ENCODE measurements around the gene ZKSCAN1. TPM values are rescaled to one million over a fixed set of nuclear protein-coding genes. Genes with fewer than 3 reads are reported as not detected.
"Not testable (repeated sequence)": the region's sequence is repeated elsewhere in the genome, so short reads cannot be mapped to it uniquely, and the experiment has no call there.

The ZKSCAN1 gene
- total RNA-seq = 17.4 and 33.7 TPM in 2 replicates
- polyA plus RNA-seq = 22.3 and 38.1 TPM in 2 replicates

DNA sequence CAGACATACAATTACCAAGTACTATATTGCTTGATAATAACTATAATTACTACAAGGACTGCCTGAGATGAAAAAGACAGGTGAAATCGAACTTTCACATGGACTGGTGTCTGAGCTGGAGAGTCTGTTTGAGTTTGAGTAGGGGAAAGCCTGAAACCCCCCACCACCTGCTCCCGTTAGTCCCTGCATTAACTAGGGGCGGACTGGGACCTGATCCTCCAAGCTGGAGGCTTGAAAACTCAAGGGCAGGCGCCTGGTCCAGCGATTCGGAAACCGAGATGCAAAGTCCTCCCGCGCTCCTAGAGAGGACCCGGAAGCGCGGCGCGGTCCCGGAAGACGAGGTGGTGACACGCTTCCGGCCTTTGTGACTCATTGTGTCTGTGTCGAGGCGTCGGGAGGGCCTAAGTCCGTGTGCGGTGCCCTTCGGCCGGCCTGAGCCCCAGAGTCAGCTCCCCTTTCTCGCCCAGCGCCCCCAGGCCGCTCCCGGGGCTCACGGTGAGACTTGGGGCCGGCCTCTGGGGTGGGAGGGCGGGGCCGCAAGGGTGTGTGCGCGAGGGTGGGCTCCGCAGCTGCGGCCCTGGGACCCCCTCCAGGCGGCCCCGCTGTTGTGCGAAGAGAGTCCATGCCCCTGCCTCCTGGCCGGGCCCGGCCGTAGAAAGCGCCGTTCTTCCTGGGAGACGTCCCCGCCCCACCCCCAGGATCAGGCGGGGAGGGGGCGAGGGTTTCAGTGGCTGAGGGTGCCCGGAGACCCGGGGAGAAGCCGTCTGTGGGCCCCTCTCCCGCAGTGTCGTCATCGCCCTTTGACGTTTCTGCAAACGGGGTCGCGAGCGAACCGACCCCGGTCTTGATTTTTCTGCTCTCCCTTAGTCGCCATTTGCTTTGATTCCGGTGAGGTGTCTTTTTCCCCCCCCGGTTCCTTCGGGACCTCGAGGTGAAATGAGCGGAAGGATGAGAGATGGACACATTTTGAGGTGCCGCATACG, at the start of gene ZKSCAN1:
Gene ZKSCAN1, plus strand, starts transcription at position 365 of the 983 bp plus-strand sequence. CDS start 7,911 bp downstream, outside the sequence.
- TF ChIP-seq, protein P1, sequence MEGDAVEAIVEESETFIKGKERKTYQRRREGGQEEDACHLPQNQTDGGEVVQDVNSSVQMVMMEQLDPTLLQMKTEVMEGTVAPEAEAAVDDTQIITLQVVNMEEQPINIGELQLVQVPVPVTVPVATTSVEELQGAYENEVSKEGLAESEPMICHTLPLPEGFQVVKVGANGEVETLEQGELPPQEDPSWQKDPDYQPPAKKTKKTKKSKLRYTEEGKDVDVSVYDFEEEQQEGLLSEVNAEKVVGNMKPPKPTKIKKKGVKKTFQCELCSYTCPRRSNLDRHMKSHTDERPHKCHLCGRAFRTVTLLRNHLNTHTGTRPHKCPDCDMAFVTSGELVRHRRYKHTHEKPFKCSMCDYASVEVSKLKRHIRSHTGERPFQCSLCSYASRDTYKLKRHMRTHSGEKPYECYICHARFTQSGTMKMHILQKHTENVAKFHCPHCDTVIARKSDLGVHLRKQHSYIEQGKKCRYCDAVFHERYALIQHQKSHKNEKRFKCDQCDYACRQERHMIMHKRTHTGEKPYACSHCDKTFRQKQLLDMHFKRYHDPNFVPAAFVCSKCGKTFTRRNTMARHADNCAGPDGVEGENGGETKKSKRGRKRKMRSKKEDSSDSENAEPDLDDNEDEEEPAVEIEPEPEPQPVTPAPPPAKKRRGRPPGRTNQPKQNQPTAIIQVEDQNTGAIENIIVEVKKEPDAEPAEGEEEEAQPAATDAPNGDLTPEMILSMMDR (IDR thresholded peaks at IDR 0.05; ENCODE audit: low read depth, low read length) = no peak
- peak within 1 kb of the TSS; percentile 99 for H3K27ac ChIP-seq
- DNase-seq (ENCODE audit: low read depth in 1 of 2, low spot score in 1 of 2) = peak; percentile 95
- peaks cover 3% of the 10 kb centered on the region for H3K4me1 ChIP-seq (ENCODE audit: low read depth)
- H3K4me3 ChIP-seq = peak within 1 kb of the TSS; percentile 95
- peaks cover 4% of the 10 kb centered on the region for H3K27me3 ChIP-seq
- H3K9me3 ChIP-seq (ENCODE audit: low read depth) = no peaks in the 10 kb centered on the region
- H3K36me3 ChIP-seq = no peaks in the 10 kb centered on the region

DNA sequence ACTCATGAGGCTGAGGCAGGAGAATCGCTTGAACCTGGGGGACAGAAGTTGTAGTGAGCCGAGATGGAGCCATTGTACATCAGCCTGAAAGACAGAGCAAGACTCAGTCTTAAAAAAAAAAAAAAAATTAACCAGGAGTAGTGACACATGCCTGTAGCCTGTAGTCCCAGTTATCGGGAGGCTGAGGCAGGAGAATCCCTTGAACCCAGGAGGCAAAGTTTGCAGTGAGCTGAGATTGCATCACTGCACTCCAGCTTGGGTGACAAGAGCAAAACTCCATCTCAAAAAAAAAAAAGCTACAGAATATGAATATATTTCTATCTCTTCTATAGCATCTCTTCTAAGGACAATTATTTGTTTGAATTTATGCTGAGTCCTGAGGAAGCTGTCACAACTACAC, 46.1 kb upstream of the ZKSCAN1 start:
- no peak overlapping the region for H3K4me3 ChIP-seq
- H3K4me1 ChIP-seq (ENCODE audit: low read depth) = no peaks in the 10 kb centered on the region
- no peak overlapping the region for H3K27ac ChIP-seq
- H3K36me3 ChIP-seq = no peaks in the 10 kb centered on the region
- no peaks in the 10 kb centered on the region for H3K27me3 ChIP-seq
- no peaks in the 10 kb centered on the region for H3K9me3 ChIP-seq (ENCODE audit: low read depth)
- TF ChIP-seq, protein P1 (IDR thresholded peaks at IDR 0.05; ENCODE audit: low read depth, low read length) = no peak
- DNase-seq (ENCODE audit: low read depth in 1 of 2, low spot score in 1 of 2) = no peak

DNA sequence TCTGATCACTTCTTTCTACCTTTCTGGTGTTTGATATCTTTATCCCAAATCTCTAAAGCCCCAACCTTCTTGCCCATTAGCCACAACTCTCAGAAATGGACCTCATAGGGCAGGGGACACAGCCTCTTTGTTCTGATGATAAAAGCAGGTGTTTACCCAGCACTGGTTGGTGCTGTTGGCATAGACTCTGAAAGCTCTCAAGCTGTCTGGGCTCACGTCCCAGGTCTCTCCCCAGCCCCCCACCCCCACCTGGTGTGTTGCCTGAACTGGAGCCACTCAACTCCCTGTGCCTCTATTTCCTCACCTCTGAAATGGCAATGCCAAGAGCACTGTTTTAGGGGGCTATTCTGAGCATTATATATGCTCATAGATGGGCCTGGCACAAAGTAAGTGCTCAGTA, 45.6 kb upstream of the ZKSCAN1 start:
- H3K9me3 ChIP-seq (ENCODE audit: low read depth); H3K4me1 ChIP-seq (ENCODE audit: low read depth); DNase-seq (ENCODE audit: low read depth in 1 of 2, low spot score in 1 of 2); H3K27ac ChIP-seq; H3K27me3 ChIP-seq; H3K4me3 ChIP-seq; H3K36me3 ChIP-seq: not testable (repeated sequence)

DNA sequence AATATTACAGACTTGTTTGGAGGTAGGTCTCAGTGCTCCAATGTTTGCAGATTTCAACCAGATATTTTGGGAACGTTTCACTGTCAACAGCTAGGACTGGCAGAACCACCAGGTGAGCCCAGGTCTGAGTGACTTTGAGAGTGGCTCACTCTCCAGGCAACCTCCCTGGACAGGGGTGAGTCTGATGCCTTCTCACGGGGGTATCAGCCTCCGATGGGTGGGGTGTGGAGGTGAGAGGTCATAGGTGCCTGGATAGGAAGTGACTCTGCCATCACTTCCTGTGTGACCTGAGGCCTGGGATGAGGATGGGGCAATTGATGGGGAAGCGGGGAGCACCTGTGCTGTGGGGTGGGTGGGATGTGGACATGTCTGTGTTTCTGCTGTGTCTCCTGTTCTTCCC, 44.2 kb upstream of the ZKSCAN1 start:
- TF ChIP-seq, protein P1 (IDR thresholded peaks at IDR 0.05; ENCODE audit: low read depth, low read length) = no peak
- no peak for DNase-seq (ENCODE audit: low read depth in 1 of 2, low spot score in 1 of 2)
- H3K36me3 ChIP-seq = no peaks in the 10 kb centered on the region
- no peaks in the 10 kb centered on the region for H3K9me3 ChIP-seq (ENCODE audit: low read depth)
- H3K4me1 ChIP-seq (ENCODE audit: low read depth) = no peaks in the 10 kb centered on the region
- H3K27me3 ChIP-seq = no peaks in the 10 kb centered on the region
- H3K27ac ChIP-seq = no peak overlapping the region
- H3K4me3 ChIP-seq = no peak overlapping the region

DNA sequence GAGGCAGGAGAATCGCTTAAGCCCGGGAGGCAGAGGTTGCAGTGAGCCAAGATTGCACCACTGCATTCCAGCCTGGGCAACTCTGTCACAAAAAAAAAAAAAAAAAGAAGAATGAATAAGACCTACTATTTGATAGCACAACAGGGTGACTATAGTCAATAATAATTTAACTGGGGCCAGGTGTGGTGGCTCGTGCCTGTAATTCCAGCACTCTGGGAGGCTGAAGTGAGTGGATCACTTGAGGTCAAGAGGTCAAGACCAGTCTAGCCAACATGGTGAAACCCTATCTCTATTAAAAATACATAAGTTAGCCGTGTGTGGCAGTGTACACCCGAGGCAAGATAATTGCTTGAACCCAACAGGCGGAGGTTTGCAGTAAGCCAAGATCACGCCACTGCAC, 41.6 kb upstream of the ZKSCAN1 start:
- not testable (repeated sequence) for H3K27ac ChIP-seq; H3K27me3 ChIP-seq; H3K36me3 ChIP-seq; DNase-seq (ENCODE audit: low read depth in 1 of 2, low spot score in 1 of 2); H3K4me3 ChIP-seq; H3K4me1 ChIP-seq (ENCODE audit: low read depth); H3K9me3 ChIP-seq (ENCODE audit: low read depth)

DNA sequence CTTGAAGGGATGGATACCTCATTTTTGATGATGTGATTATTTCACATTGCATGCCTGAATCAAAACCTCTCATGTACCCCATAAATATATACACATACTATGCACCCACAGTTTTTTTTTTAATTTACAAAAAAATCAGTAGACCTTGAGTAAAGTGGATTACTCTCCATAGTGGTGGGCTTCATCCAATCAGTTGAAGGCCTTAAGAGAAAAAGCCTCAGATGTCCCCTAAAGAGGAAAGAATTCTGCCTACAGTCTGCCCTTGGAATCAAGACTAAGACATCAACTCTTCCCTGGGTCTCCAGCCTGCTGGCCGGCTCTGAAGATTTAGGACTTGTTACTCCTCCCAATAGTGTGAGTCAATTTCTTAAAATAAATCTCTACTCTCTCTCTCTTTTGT, 40.7 kb upstream of the ZKSCAN1 start:
- TF ChIP-seq, protein P1 (IDR thresholded peaks at IDR 0.05; ENCODE audit: low read depth, low read length) = no peak
- Histone ChIP-seq H3K4me1 (ENCODE audit: low read depth) (no peaks in the 10 kb centered on the region), H3K27me3 (no peaks in the 10 kb centered on the region), H3K9me3 (ENCODE audit: low read depth) (no peaks in the 10 kb centered on the region), H3K36me3 (no peaks in the 10 kb centered on the region), H3K4me3 (no peak overlapping the region), H3K27ac (no peak overlapping the region)
- DNase-seq (ENCODE audit: low read depth in 1 of 2, low spot score in 1 of 2) = no peak

Measured in cardiac muscle cell (in vitro differentiated cells and primary cell).